Keratinocyte (primary cell): ENCODE measurements around the gene FXR1.

Experiments
- CTCF ChIP-seq, 3 experiments: IDR thresholded peaks in 1 of 3; conservative IDR thresholded peaks in 1 of 3; optimal IDR thresholded peaks in 1 of 3; 2 replicates in 2 of 3; 3 replicates in 1 of 3; pipeline versions ENCODE3 to v1.5.1; 2011; ENCODE audit warnings: low read length in 3 of 3, mild to moderate bottlenecking in 3 of 3, moderate library complexity in 2 of 3, control low read depth in 1 of 3, inconsistent platforms in 1 of 3; ENCODE audit not compliant: insufficient read depth in 2 of 3; ENCODE audit errors: extremely low read depth in 1 of 3
- EZH2 ChIP-seq: IDR thresholded peaks from one replicate; pipeline ENCODE4 v1.6.1; 2012; ENCODE audit warnings: inconsistent platforms, mild to moderate bottlenecking, low read length, moderate library complexity

DNA sequence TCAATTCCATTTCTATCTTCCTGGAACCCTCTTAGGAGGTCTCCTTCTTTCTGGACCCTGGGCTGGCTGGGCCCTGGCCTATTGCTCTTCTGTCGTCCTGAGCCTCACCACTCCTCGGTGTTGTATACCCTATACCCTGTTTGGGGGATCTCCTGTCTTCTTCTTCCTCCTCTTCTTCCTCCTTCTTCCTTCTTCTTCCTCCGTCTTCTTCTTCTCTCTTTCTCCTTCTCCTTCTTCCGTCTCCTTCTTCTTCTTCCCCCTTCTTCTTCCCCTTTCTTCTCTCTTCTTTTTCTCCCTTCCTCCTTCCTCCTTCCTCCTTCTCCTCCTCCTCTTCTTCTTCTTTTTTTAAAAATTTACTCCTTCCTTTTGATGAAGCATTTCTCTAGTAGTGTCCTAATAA, 30.4 kb upstream of the FXR1 start:
- TF ChIP-seq EZH2 (no peak), CTCF (optimal IDR thresholded peaks at IDR 0.05 in 1 of 3, IDR thresholded peaks at IDR 0.05 in 1 of 3, conservative IDR thresholded peaks at IDR 0.05 in 1 of 3; ENCODE audit: extremely low read depth in 1 of 3, insufficient read depth in 2 of 3, low read length in 3 of 3) (no peak)
